ENCODE measurements around the gene TMEM134. TPM values are rescaled to one million over a fixed set of nuclear protein-coding genes. Genes with fewer than 3 reads are reported as not detected.

TMEM134 gene
- total RNA-seq, 1 donor from 2014 or later: 11.9 TPM

- DNase-seq (ENCODE audit: low read depth in 2 of 2): no peak
Measured at GRCh38 chr11:67500831-67501715, 32.0 kb upstream of the TMEM134 start.

DNA sequence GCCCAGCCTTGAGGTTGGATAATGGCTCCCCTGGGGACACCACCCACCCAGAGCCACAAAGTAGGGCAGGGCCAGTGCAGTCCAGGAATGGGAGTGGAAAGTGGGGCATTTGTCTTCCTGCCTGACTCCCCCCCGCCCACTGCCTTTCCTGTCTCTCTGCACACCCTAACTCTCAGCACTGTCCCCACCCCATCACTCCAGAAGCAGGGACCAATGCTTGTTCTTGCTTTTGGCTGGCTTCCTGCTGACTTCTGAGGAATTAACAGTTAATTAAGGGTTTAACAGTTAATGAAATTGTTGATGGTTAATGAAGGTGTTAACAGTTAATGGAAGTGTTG, 31.4 kb upstream of the TMEM134 start:
- DNase-seq (ENCODE audit: low read depth in 2 of 2): no peak

- DNase-seq (ENCODE audit: low read depth in 2 of 2): no peak
Measured at GRCh38 chr11:67499808-67500483, 30.9 kb upstream of the TMEM134 start.

DNA sequence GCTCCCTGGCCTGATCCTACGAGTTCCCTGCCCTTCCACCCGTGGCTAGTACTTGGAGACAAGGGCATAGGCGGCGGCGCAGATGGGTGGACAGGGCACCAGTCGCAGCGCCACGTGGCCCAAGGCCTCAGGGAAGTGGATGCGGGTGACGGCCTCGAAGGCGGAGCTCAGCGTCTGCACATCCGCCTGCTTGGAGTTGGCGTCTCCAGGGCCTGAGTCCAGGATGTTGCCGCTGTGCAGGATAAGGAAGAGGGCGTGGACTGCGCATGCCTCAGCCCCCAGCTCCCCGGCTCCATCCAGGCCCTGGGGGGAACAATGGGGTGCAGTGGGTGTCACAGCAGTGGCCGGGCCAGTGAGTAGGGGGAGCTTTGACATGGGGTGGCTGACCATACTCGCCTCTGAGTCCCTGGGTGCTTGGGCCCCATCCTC, 29.5 kb upstream of the TMEM134 start:
- DNase-seq (ENCODE audit: low read depth in 2 of 2): no peak

DNA sequence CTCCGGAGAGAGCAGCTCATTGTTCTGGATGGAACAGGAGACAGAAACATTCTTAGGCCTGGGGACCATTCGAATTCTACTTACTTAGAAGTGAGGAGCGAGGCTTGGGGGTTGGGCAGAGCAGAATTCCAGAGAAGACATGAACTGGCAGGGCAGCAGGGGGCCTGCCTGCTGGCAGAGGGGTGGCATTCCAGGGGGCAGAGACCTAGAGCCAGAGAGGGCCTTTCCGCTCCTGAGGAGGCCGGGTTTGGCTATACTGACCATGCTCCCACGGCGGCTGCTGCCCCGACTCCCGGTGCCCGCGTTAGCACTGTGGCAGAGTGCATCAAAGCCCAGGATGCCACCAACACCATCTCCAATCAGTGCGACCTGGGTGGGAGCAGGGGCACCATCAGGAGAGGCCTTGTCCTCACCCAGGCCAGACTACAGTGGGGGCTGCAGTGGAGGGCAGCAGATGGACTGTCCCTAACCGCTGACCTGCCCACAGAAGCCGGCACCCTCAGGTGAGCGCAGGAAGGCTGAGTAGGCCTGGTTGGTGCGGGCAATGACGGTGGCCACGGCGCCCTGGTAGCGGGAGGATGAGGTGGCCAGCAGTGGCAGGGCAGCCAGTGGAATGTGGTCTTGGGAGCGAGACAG, 28.7 kb upstream of the TMEM134 start:
- no peak for DNase-seq (ENCODE audit: low read depth in 2 of 2)

DNA sequence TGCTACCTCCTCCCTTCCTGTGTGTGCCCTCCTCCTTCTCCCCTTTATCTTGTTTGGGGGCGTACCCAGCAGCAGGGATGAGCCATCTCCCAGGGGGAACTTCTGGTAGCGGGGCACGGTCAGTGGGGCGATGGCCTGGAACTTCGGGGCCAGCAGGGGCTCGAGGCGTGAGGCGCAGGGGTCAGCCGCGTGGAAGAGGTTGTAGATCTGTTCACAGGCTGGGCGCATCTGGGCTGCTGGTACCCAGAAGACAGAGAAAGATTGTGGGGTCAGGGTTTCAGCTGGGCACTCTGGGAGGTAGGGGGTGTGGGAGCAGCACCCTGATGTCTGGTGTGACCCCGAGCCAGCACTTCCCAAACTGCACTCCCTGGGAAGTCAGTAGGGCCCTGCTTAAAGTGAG, 27.1 kb upstream of the TMEM134 start:
- DNase-seq (ENCODE audit: low read depth in 2 of 2): no peak

- no peak for DNase-seq (ENCODE audit: low read depth in 2 of 2)
Measured at GRCh38 chr11:67495234-67496005, 26.4 kb upstream of the TMEM134 start.

DNA sequence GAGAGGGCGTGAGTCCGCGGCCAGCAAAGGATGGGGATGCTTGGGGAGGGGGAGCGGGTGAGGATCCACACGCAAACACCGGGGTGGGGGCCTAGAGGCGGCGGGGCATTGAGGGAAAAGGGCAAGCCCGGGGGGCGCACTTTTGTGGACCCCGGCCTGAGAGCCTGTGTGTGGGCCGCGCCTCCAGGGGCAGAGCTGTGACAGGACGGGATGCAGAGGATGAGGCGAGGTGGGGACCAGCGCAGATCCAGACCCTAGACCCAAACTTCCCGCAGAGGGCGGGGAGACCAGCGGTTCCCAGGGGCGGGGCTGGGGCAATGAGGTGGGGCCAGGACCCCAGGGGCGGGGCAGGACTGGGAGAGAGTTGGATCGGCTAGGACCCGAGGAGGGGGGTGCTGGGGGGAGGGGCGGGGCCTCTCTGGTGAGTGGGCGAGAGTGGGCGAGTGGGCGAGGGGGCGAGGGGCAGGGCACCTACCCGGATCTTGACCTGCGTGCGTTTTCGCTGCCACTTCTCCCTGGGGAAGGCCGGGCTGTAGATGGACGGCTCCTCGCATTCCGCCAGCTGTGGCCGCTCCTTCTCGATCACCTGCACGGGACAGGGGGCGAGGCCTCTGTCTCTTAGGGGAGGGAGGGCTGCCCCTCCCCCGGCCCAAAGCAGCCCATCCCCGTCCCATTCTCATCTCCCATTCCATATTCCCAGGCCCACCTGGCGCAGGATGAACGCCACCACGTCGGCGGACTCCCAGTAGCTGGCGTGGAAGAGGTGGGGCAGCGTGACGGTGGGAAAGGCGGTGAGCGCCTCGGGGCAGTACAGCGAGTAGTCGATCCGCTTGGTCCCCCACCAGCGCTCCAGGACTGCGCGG, 25.6 kb upstream of the TMEM134 start:
- DNase-seq (ENCODE audit: low read depth in 2 of 2): no peak

- DNase-seq (ENCODE audit: low read depth in 2 of 2): no peak
Measured at GRCh38 chr11:67493548-67494370, 24.7 kb upstream of the TMEM134 start.

- no peak for DNase-seq (ENCODE audit: low read depth in 2 of 2)
Measured at GRCh38 chr11:67492801-67493547, 23.9 kb upstream of the TMEM134 start.

DNA sequence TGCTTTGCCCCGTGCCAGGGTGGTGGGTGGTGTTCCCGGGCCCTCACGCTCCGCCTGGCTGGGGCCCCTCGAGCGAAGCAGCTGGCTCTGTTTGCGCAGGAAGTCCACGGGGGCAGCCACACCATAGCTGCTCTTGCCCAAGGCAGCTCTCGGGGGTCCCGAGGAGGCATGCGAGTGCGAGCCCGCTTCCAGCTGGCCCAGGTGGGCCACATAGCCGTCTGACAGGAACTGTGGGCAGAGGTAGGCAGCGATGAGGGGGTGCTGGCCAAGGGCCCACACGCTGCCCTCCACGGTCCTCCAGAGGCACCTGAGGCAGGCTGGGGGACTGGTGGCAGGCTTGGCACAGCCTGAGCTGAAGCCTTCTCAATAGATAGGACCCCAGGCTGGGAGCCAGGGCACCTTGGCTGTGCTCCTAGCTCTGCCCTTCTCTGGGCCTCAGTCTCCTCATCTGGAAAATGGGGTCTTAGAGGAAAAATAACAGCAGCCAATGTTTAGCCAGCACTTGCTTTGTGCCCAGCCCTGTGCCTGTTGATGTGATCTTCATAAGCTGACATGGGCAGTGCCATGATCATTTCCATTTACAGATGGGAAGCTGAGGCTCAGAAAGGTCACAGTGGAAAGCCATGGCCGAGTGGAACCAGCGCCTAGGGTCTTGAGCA, 23.1 kb upstream of the TMEM134 start:
- no peak for DNase-seq (ENCODE audit: low read depth in 2 of 2)

DNA sequence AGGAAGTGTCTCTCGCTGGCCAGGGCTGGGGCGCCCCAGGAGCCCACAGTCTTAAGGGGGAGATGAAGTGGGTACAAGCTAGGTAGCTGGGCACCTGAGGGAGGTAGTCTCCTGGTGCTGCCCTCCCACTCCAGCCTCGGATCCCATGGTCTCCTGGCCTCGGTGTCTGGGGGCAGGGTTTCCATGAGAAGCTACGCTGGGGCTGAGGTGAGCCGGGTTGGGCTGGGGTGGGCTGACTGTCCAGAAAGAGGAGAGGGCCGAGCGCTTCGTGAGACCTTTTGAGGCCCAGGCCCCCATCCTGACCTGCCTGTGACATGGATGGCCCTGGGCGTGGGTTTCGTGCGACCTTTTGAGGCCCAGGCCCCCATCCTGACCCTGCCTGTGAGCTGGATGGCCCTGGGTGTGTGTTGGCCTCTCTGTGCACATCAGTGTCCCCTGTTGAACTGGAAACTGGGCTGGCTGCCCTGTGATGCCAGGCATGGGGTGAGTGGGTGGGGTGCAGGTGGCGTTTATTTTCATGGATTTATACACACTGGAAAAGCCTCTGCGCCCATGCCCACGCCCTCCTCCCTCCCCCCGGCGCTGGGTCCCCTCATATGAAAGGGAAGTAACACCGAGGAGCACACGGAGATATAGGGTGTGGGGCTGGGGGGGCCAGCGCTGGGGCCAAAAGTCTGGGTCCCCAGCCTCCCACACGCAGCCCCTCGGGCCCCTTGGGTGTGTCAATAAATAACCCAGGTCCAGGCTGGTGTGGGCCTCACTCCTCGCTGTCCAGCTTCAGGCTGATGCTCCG, 22.4 kb upstream of the TMEM134 start:
- no peak for DNase-seq (ENCODE audit: low read depth in 2 of 2)

- DNase-seq (ENCODE audit: low read depth in 2 of 2): no peak
Measured at GRCh38 chr11:67490727-67491065, 21.6 kb upstream of the TMEM134 start.

DNA sequence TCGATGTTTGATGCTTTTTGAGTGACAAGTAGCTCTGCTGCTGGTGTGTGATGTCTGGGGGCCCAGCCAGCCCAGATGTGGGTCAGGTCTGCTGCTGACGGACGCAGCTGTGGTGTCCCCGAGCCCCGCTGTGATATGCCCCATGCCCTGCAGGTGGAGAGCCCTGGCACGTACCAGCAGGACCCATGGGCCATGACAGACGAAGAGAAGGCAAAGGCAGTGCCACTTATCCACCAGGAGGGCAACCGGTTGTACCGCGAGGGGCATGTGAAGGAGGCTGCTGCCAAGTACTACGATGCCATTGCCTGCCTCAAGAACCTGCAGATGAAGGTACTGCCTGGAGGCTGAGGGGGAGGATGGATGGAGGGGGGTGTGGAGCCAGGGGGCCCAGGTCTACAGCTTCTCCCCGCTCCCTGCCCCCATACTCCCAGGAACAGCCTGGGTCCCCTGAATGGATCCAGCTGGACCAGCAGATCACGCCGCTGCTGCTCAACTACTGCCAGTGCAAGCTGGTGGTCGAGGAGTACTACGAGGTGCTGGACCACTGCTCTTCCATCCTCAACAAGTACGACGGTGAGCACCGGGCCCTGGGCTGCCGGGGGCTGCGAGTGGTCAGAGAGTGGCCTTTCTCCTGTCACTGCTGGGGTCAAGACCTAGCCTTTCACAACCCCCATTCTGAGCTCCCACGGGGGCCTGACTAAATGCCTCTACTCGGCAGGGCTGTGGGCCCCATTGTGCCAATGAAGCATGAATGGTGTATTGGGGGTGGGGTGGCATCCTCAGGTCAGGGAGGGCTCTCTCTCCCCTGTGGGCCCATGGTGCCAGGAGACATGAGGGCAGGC, 21.1 kb upstream of the TMEM134 start:
- DNase-seq (ENCODE audit: low read depth in 2 of 2): no peak

- DNase-seq (ENCODE audit: low read depth in 2 of 2): no peak
Measured at GRCh38 chr11:67489203-67489884, 20.3 kb upstream of the TMEM134 start.

DNA sequence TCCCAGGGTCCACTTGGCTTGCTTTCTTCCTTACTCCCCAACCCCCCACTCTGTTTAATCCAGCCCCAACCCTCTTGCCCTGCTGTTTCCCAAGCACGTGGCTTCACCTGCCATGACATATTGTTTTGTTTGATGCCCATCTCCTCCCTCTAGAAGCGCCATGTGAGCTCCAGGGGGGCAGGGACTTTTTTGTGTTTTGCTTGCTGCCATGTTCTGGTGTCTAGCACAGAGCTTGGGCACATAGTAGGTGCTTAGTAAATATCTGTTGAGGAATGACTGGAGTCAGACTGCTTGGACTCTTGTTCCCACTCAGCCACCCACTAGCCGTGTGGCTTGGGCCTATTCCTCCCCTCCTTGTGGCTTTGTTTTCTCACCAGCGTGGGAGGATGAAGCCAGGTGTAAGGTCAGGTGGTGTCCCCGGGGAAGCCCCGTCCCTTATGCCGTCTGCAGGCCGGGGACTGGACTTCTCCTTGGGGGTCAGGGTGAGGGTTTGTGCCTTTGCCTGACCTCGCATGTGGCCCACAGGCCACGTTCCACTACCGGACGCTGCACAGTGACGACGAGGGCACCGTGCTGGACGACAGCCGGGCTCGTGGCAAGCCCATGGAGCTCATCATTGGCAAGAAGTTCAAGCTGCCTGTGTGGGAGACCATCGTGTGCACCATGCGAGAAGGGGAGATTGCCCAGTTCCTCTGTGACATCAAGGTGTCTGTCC, 17.6 kb upstream of the TMEM134 start:
- DNase-seq (ENCODE audit: low read depth in 2 of 2): no peak

All from dermis microvascular lymphatic vessel endothelial cell (primary cell).